Bronchial epithelial cell (primary cell): ENCODE measurements around the gene GPX2. TPM values are rescaled to one million over a fixed set of nuclear protein-coding genes. Genes with fewer than 3 reads are reported as not detected.

Experiments
- DNase-seq: peaks from one replicate; pipeline ENCODE4 v3.0.0-alpha.2; 2010; ENCODE audit warnings: low read depth
- FAIRE-seq: peaks from 2 replicates; lab custom pipeline; 2011; peaks lifted over from hg19 to GRCh38; lab: Jason Lieb, UNC
- H3K27me3 ChIP-seq: 2 replicates; pipeline ENCODE4 v1.5.1; 2011; ENCODE audit warnings: low read length; ENCODE audit not compliant: control insufficient read depth, insufficient read depth
- H3K36me3 ChIP-seq: 2 replicates; pipeline ENCODE4 v1.5.1; 2011; ENCODE audit warnings: low read length; ENCODE audit not compliant: control insufficient read depth, insufficient read depth
- H3K4me3 ChIP-seq: 2 replicates; pipeline ENCODE4 v1.5.1; 2011; ENCODE audit warnings: mild to moderate bottlenecking, low read depth, low read length, control low read depth
- total RNA-seq: library from RNA; depleted of rRNA; stranded (reverse); fragments of >200 nt; gene quantifications from 2 replicates; pipeline ENCODE4 v1.2.1, GENCODE V29; 2014
- TF ChIP-seq, protein P1 (sequence below): IDR thresholded peaks from 2 replicates; pipeline ENCODE4 v1.5.1; 2011; ENCODE audit warnings: mild to moderate bottlenecking, moderate library complexity, low read length, control low read depth, inconsistent platforms; ENCODE audit not compliant: insufficient read depth, severe bottlenecking

GPX2 gene
- total RNA-seq, 1 donor from 2014 or later: 1.3 TPM

GRCh38 chr14:64899958-64900357 is 42.6 kb downstream of the GPX2 start:
- no peaks in the 10 kb centered on the region for H3K36me3 ChIP-seq
- H3K4me3 ChIP-seq: no peak overlapping the region
- FAIRE-seq: no peak
- H3K27me3 ChIP-seq: peaks cover 2% of the 10 kb centered on the region
- TF ChIP-seq, protein P1, sequence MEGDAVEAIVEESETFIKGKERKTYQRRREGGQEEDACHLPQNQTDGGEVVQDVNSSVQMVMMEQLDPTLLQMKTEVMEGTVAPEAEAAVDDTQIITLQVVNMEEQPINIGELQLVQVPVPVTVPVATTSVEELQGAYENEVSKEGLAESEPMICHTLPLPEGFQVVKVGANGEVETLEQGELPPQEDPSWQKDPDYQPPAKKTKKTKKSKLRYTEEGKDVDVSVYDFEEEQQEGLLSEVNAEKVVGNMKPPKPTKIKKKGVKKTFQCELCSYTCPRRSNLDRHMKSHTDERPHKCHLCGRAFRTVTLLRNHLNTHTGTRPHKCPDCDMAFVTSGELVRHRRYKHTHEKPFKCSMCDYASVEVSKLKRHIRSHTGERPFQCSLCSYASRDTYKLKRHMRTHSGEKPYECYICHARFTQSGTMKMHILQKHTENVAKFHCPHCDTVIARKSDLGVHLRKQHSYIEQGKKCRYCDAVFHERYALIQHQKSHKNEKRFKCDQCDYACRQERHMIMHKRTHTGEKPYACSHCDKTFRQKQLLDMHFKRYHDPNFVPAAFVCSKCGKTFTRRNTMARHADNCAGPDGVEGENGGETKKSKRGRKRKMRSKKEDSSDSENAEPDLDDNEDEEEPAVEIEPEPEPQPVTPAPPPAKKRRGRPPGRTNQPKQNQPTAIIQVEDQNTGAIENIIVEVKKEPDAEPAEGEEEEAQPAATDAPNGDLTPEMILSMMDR: no peak
- DNase-seq: peak; percentile 10

GRCh38 chr14:64891839-64892375 is 50.6 kb downstream of the GPX2 start:
- Histone ChIP-seq H3K36me3 (no peaks in the 10 kb centered on the region), H3K4me3 (no peak overlapping the region), H3K27me3 (no peaks in the 10 kb centered on the region)
- FAIRE-seq: no peak
- TF ChIP-seq, protein P1: peak; percentile 41
- peak; percentile 73 for DNase-seq

GRCh38 chr14:64891173-64891838 is 51.2 kb downstream of the GPX2 start:
- H3K4me3 ChIP-seq: no peak overlapping the region
- TF ChIP-seq, protein P1: no peak
- no peak for FAIRE-seq
- no peaks in the 10 kb centered on the region for H3K27me3 ChIP-seq
- DNase-seq: no peak
- no peaks in the 10 kb centered on the region for H3K36me3 ChIP-seq

- no peaks in the 10 kb centered on the region for H3K27me3 ChIP-seq
- no peak overlapping the region for H3K4me3 ChIP-seq
- no peaks in the 10 kb centered on the region for H3K36me3 ChIP-seq
- TF ChIP-seq, protein P1: no peak
- FAIRE-seq (no peak), DNase-seq (peak; percentile 18)
Observed at GRCh38 chr14:64889352-64889751, 53.2 kb downstream of the GPX2 start.

Other genes starting within 250 kb of the GPX2 start
- 32.4 and 35.8 TPM in 2 replicates for gene PLEKHG3, start 238.3 kb downstream of the GPX2 start, total RNA-seq
- gene SPTB, start 62.8 kb downstream of the GPX2 start, total RNA-seq: not detected in 2 replicates
- 21.9 and 41.6 TPM in 2 replicates for gene CHURC1, start 28.3 kb downstream of the GPX2 start, total RNA-seq
- gene RAB15, start 29.6 kb upstream of the GPX2 start, total RNA-seq: 0.77 TPM in 1 of 2 replicates, not detected in the other
- 6.8 and 7.2 TPM in 2 replicates for gene FNTB, start 44.1 kb upstream of the GPX2 start, total RNA-seq
- gene MAX, start 159.8 kb upstream of the GPX2 start, total RNA-seq: 42.4 and 48.8 TPM in 2 replicates